Peyer's patch (tissue), 4 donors: Measurements from ENCODE around the gene HOXB8.

ENCODE experiments used
- POLR2A ChIP-seq, 2 donors: fragments of 450-650 bp; IDR thresholded peaks; one replicate each; pipeline ENCODE4 v1.5.1; 2017; ENCODE audit warnings: antibody characterized with exemption in 2 of 2, mild to moderate bottlenecking in 2 of 2, moderate library complexity in 2 of 2
- TF ChIP-seq, protein P1 (sequence below), 6 experiments: fragments of 450-650 bp in 4 of 6; fragments of 200-600 bp in 2 of 6; sonication (generic) in 1 of 6; IDR thresholded peaks; one replicate each; pipeline ENCODE4 v1.5.1; 2017 to 2019; ENCODE audit warnings: antibody characterized with exemption in 6 of 6, mild to moderate bottlenecking in 3 of 6, moderate library complexity in 1 of 6

DNA sequence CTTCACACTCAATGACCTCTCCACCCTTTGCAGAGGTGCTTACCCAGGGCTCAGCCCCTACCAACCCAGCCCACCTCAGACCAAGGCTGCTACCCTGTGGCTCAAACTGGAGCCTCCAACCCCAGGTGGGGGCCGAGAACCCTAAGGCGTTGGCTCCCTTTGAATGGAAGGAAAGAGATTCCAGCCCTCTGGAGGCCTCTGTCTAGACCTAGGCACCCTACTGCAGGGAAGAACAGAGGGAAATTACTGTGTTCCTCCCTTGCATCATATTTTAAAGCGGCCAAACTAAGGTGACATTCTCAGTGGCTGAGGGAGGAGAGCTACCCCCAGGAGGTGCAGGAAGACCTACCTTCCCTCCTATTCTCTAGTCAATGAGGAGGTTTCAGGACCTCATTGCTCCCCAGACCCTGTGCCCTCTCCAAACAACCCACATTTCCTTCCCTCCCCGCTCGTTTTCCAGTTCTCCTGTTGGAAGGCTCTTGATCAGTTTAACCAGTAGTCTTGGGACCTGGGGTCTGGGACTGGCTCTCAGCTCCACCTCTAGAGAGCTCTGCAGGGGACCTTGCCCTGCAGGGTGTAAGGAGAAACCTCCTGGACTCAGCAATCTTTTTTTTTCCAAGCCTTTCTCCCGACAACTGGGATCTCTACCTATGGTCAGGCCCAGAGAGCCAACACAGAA, 5.5 kb upstream of the HOXB8 start:
- TF ChIP-seq, protein P1, sequence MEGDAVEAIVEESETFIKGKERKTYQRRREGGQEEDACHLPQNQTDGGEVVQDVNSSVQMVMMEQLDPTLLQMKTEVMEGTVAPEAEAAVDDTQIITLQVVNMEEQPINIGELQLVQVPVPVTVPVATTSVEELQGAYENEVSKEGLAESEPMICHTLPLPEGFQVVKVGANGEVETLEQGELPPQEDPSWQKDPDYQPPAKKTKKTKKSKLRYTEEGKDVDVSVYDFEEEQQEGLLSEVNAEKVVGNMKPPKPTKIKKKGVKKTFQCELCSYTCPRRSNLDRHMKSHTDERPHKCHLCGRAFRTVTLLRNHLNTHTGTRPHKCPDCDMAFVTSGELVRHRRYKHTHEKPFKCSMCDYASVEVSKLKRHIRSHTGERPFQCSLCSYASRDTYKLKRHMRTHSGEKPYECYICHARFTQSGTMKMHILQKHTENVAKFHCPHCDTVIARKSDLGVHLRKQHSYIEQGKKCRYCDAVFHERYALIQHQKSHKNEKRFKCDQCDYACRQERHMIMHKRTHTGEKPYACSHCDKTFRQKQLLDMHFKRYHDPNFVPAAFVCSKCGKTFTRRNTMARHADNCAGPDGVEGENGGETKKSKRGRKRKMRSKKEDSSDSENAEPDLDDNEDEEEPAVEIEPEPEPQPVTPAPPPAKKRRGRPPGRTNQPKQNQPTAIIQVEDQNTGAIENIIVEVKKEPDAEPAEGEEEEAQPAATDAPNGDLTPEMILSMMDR (IDR thresholded peaks at IDR 0.05), result no peak
- no peak for TF ChIP-seq POLR2A (IDR thresholded peaks at IDR 0.05)
